ENCODE data around the gene SDK2. TPM values are rescaled to one million over a fixed set of nuclear protein-coding genes. Genes with fewer than 3 reads are reported as not detected.

The SDK2 gene
- total and polyA plus RNA-seq, 2 of the 4 experiments (the other 2 are of a cell fraction): under 0.01 to 0.03 TPM

GRCh38 chr17:73633736-73634135 is 10.5 kb downstream of the SDK2 start:
- no peaks in the 10 kb centered on the region for H3K79me1 ChIP-seq (ENCODE audit: low read depth in 1 of 2, low read length in 2 of 2)
- no peak overlapping the region for H2BK15ac ChIP-seq (ENCODE audit: low read depth, low read length)
- H3K27ac ChIP-seq (ENCODE audit: insufficient read depth, low read length): no peak overlapping the region
- no peak for DNase-seq
- no peaks in the 10 kb centered on the region for H3K9me1 ChIP-seq (ENCODE audit: insufficient read depth, low read length)
- H4K5ac ChIP-seq (ENCODE audit: low read depth, low read length): no peak overlapping the region
- intact Hi-C loops (cut with micrococcal nuclease) (no loop called here), in situ Hi-C loops (cut with MboI; ENCODE audit: low sequenced_read_pairs) (no loop called here), dilution Hi-C loops (cut with HindIII; ENCODE audit: low sequenced_read_pairs, unreplicated experiment) (no loop called here)
- no peak overlapping the region for H3K56ac ChIP-seq (ENCODE audit: extremely low read depth, insufficient read depth, low read length)
- TF ChIP-seq MAFK (IDR thresholded peaks at IDR 0.05; ENCODE audit: low read depth, low read length) (no peak), FOS (IDR thresholded peaks at IDR 0.05; ENCODE audit: low read depth, low read length) (no peak), CTCF (conservative IDR thresholded peaks at IDR 0.05; ENCODE audit: low read depth, low read length) (no peak), RCOR1 (IDR thresholded peaks at IDR 0.05; ENCODE audit: insufficient replicate concordance, low read length) (no peak), SMC3 (IDR thresholded peaks at IDR 0.05; ENCODE audit: low read depth, low read length) (no peak)
- ATAC-seq (ENCODE audit: low read depth): no peak
- H4K20me1 ChIP-seq (ENCODE audit: insufficient read depth, low read length): no peaks in the 10 kb centered on the region
- CTCF ChIA-PET: no interaction called here
- no peak overlapping the region for H3K4me3 ChIP-seq (ENCODE audit: insufficient read depth, low read depth, low read length)
- no peak overlapping the region for H3K23ac ChIP-seq (ENCODE audit: low read depth, low read length)
- WGBS, 2 experiments (ENCODE audit: extremely low coverage in 2 of 2, insufficient read length in 1 of 2): 28% methylated on average over 2 of the region's 8 CpGs; no CpG with 5 or more reads in 1 of the 2 experiments
- POLR2A ChIA-PET (ENCODE audit: unreplicated experiment): no interaction called here
- no peak overlapping the region for H3K14ac ChIP-seq (replicated peaks; ENCODE audit: low read depth, low read length)
- no peaks in the 10 kb centered on the region for H3K36me3 ChIP-seq (ENCODE audit: control insufficient read depth, insufficient read depth, low read length)
- no peak overlapping the region for H2AFZ ChIP-seq (replicated peaks; ENCODE audit: low read length, poor library complexity)
- H3K4me2 ChIP-seq (ENCODE audit: low read depth, low read length): no peak overlapping the region
- no peak overlapping the region for H2BK20ac ChIP-seq (ENCODE audit: low read depth, low read length)
- no peak overlapping the region for H3K4ac ChIP-seq (ENCODE audit: low read depth, low read length)
- no peak overlapping the region for H3K18ac ChIP-seq (ENCODE audit: low read depth, low read length)
- H3K27me3 ChIP-seq (ENCODE audit: control insufficient read depth, insufficient read depth, low read length): no peaks in the 10 kb centered on the region
- no peaks in the 10 kb centered on the region; the same call in 1 of the 2 replicates for H3K9me3 ChIP-seq (ENCODE audit: control insufficient read depth, insufficient read depth, low read length)
- H2AK9ac ChIP-seq (replicated peaks; ENCODE audit: low read depth, low read length, poor library complexity): no peak overlapping the region
- no peak overlapping the region for H2BK5ac ChIP-seq (ENCODE audit: low read depth, low read length, poor library complexity, severe bottlenecking)
- H4K8ac ChIP-seq (ENCODE audit: low read depth in 2 of 2, low read length in 2 of 2): no peak overlapping the region
- no TSS peak for BruUV-seq (replicated peaks)
- no peaks in the 10 kb centered on the region for H3K4me1 ChIP-seq (ENCODE audit: control insufficient read depth, insufficient read depth, low read length)
- H2BK120ac ChIP-seq (ENCODE audit: low read depth, low read length): no peak overlapping the region
- H3K9ac ChIP-seq (ENCODE audit: low read depth, low read length): no peak overlapping the region
- H2AK5ac ChIP-seq (ENCODE audit: low read depth, low read length): no peak overlapping the region
- no peak overlapping the region for H4K91ac ChIP-seq (ENCODE audit: insufficient read depth, low read depth, low read length)
